ENCODE results near the gene THRB. TPM values are rescaled to one million over a fixed set of nuclear protein-coding genes. Genes with fewer than 3 reads are reported as not detected.

THRB gene
- total RNA-seq, 1 experiment from 2014 or later: 5.8 TPM

DNA sequence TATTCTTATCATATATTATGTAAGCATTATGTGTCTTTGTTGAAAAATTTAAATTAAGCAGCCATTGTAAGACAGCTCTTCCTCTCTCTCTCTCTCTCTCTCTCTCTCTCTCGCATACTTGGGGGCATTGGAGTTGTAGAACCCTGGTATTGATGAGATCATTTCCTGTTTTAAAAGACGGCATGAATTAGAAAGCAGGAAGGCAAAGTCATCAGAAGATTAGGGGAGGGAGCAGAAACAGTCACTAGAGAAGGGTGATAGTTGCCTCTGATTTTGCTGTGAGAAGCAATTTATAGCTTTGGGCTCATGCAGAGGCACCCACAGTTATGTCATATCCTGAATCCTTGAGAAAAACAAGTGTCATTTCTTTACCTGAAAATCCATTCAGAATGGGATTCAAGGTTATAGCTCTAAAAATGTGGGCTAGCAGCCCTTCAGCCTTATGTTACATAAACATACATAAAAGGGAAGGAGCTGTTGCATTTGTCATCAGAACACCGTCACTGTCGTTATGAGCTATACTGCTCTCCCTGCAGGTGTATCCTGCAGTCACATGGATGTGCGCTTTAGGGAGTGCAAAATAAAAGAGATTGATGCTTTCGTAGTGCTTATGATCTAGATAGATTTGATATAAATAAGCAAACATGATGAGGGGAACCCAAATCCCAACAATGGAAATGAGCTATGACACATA is 335.7 kb downstream of the THRB start (continued):
- TF ChIP-seq, protein P1, sequence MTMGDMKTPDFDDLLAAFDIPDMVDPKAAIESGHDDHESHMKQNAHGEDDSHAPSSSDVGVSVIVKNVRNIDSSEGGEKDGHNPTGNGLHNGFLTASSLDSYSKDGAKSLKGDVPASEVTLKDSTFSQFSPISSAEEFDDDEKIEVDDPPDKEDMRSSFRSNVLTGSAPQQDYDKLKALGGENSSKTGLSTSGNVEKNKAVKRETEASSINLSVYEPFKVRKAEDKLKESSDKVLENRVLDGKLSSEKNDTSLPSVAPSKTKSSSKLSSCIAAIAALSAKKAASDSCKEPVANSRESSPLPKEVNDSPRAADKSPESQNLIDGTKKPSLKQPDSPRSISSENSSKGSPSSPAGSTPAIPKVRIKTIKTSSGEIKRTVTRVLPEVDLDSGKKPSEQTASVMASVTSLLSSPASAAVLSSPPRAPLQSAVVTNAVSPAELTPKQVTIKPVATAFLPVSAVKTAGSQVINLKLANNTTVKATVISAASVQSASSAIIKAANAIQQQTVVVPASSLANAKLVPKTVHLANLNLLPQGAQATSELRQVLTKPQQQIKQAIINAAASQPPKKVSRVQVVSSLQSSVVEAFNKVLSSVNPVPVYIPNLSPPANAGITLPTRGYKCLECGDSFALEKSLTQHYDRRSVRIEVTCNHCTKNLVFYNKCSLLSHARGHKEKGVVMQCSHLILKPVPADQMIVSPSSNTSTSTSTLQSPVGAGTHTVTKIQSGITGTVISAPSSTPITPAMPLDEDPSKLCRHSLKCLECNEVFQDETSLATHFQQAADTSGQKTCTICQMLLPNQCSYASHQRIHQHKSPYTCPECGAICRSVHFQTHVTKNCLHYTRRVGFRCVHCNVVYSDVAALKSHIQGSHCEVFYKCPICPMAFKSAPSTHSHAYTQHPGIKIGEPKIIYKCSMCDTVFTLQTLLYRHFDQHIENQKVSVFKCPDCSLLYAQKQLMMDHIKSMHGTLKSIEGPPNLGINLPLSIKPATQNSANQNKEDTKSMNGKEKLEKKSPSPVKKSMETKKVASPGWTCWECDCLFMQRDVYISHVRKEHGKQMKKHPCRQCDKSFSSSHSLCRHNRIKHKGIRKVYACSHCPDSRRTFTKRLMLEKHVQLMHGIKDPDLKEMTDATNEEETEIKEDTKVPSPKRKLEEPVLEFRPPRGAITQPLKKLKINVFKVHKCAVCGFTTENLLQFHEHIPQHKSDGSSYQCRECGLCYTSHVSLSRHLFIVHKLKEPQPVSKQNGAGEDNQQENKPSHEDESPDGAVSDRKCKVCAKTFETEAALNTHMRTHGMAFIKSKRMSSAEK (CRISPR knock-in tag; IDR thresholded peaks at IDR 0.05; ENCODE audit: borderline replicate concordance): no peak
- TF ChIP-seq, protein P2, sequence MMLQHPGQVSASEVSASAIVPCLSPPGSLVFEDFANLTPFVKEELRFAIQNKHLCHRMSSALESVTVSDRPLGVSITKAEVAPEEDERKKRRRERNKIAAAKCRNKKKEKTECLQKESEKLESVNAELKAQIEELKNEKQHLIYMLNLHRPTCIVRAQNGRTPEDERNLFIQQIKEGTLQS (CRISPR knock-in tag; conservative IDR thresholded peaks at IDR 0.05): no peak
- TF ChIP-seq ETV6 (CRISPR knock-in tag; IDR thresholded peaks at IDR 0.05): no peak
- no peak for TF ChIP-seq AFF4 (CRISPR knock-in tag; IDR thresholded peaks at IDR 0.05; ENCODE audit: borderline replicate concordance)
- TF ChIP-seq ZNF317 (CRISPR knock-in tag; IDR thresholded peaks at IDR 0.05; ENCODE audit: borderline replicate concordance, low read depth): no peak

DNA sequence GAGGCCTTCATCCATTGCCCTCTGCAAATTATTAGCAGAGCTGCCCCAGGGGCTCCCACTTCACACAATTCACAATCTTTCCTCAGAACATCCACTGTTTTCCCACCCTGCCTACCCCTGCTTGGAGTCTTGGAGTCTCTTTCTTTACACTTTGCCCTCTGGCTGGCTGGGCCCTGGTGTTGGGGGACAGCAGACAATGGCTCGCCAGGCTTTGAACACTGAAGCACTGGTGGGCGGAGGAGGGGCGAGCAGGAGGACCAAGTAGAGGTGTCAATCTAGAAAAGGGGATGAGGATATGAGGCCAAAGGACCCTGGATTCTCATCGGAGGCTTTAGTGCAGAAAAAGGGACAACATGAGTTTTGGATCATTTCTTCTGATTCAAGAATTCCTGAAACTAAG is 337.5 kb downstream of the THRB start:
- DNase-seq (ENCODE audit: low spot score): no peak
- Mint-ChIP-seq H3K9me3 (peaks cover 3% of the 10 kb centered on the region; the same call in 1 of the 2 replicates), H3K27me3 (ENCODE audit: low read depth) (no peaks in the 10 kb centered on the region), H3K36me3 (no peaks in the 10 kb centered on the region), H3K27ac (peak overlapping the region; percentile 29; the same call in 1 of the 2 replicates), H3K4me1 (peaks cover 40% of the 10 kb centered on the region), H3K4me3 (no peak overlapping the region)
- ChIA-PET CTCF (interaction anchor here (1.0 to 1.1 kb wide), 3 partner anchors 10 to 268 kb away, joined by 3 read pairs; no protein-coding TSS in a partner anchor), POLR2A (no interaction called here)
- TF ChIP-seq NFE2L1 (CRISPR knock-in tag; IDR thresholded peaks at IDR 0.05) (no peak), ZNF317 (CRISPR knock-in tag; IDR thresholded peaks at IDR 0.05; ENCODE audit: borderline replicate concordance, low read depth) (peak; percentile 73; the same call in 1 of the 2 replicates)
- ATAC-seq: no peak

GRCh38 chr3:24156466-24156865 is 338.2 kb downstream of the THRB start:
- H3K4me1 Mint-ChIP-seq: peaks cover 34% of the 10 kb centered on the region
- ATAC-seq (no peak), DNase-seq (ENCODE audit: low spot score) (no peak)
- peaks cover 3% of the 10 kb centered on the region; the same call in 1 of the 2 replicates for H3K9me3 Mint-ChIP-seq
- no peak overlapping the region for H3K27ac Mint-ChIP-seq
- no peaks in the 10 kb centered on the region for H3K27me3 Mint-ChIP-seq (ENCODE audit: low read depth)
- CTCF ChIA-PET: interaction anchor here (1.0 to 1.1 kb wide), 3 partner anchors 10 to 268 kb away, joined by 3 read pairs; no protein-coding TSS in a partner anchor
- no peak overlapping the region for H3K4me3 Mint-ChIP-seq
- POLR2A ChIA-PET: no interaction called here
- no peaks in the 10 kb centered on the region for H3K36me3 Mint-ChIP-seq
- TF ChIP-seq SMAD3 (CRISPR knock-in tag; IDR thresholded peaks at IDR 0.05; ENCODE audit: borderline replicate concordance) (no peak), FOXK1 (CRISPR knock-in tag; IDR thresholded peaks at IDR 0.05) (no peak), MXD4 (CRISPR knock-in tag; IDR thresholded peaks at IDR 0.05; ENCODE audit: borderline replicate concordance) (no peak), ZNF671 (CRISPR knock-in tag; IDR thresholded peaks at IDR 0.05) (no peak), CBFB (CRISPR knock-in tag; IDR thresholded peaks at IDR 0.05; ENCODE audit: low read depth) (no peak), HMGA2 (CRISPR knock-in tag; IDR thresholded peaks at IDR 0.05) (no peak)
- TF ChIP-seq, protein P3, sequence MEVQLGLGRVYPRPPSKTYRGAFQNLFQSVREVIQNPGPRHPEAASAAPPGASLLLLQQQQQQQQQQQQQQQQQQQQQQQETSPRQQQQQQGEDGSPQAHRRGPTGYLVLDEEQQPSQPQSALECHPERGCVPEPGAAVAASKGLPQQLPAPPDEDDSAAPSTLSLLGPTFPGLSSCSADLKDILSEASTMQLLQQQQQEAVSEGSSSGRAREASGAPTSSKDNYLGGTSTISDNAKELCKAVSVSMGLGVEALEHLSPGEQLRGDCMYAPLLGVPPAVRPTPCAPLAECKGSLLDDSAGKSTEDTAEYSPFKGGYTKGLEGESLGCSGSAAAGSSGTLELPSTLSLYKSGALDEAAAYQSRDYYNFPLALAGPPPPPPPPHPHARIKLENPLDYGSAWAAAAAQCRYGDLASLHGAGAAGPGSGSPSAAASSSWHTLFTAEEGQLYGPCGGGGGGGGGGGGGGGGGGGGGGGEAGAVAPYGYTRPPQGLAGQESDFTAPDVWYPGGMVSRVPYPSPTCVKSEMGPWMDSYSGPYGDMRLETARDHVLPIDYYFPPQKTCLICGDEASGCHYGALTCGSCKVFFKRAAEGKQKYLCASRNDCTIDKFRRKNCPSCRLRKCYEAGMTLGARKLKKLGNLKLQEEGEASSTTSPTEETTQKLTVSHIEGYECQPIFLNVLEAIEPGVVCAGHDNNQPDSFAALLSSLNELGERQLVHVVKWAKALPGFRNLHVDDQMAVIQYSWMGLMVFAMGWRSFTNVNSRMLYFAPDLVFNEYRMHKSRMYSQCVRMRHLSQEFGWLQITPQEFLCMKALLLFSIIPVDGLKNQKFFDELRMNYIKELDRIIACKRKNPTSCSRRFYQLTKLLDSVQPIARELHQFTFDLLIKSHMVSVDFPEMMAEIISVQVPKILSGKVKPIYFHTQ (CRISPR knock-in tag; IDR thresholded peaks at IDR 0.05): no peak
- TF ChIP-seq, protein P4, sequence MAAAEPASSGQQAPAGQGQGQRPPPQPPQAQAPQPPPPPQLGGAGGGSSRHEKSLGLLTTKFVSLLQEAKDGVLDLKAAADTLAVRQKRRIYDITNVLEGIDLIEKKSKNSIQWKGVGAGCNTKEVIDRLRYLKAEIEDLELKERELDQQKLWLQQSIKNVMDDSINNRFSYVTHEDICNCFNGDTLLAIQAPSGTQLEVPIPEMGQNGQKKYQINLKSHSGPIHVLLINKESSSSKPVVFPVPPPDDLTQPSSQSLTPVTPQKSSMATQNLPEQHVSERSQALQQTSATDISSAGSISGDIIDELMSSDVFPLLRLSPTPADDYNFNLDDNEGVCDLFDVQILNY (CRISPR knock-in tag; IDR thresholded peaks at IDR 0.05): no peak
- TF ChIP-seq, protein P5, sequence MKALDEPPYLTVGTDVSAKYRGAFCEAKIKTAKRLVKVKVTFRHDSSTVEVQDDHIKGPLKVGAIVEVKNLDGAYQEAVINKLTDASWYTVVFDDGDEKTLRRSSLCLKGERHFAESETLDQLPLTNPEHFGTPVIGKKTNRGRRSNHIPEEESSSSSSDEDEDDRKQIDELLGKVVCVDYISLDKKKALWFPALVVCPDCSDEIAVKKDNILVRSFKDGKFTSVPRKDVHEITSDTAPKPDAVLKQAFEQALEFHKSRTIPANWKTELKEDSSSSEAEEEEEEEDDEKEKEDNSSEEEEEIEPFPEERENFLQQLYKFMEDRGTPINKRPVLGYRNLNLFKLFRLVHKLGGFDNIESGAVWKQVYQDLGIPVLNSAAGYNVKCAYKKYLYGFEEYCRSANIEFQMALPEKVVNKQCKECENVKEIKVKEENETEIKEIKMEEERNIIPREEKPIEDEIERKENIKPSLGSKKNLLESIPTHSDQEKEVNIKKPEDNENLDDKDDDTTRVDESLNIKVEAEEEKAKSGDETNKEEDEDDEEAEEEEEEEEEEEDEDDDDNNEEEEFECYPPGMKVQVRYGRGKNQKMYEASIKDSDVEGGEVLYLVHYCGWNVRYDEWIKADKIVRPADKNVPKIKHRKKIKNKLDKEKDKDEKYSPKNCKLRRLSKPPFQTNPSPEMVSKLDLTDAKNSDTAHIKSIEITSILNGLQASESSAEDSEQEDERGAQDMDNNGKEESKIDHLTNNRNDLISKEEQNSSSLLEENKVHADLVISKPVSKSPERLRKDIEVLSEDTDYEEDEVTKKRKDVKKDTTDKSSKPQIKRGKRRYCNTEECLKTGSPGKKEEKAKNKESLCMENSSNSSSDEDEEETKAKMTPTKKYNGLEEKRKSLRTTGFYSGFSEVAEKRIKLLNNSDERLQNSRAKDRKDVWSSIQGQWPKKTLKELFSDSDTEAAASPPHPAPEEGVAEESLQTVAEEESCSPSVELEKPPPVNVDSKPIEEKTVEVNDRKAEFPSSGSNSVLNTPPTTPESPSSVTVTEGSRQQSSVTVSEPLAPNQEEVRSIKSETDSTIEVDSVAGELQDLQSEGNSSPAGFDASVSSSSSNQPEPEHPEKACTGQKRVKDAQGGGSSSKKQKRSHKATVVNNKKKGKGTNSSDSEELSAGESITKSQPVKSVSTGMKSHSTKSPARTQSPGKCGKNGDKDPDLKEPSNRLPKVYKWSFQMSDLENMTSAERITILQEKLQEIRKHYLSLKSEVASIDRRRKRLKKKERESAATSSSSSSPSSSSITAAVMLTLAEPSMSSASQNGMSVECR (CRISPR knock-in tag; IDR thresholded peaks at IDR 0.05; ENCODE audit: borderline replicate concordance): no peak
